Muscle of arm (tissue), 12 donors: ENCODE data around the gene PRDM4. TPM values are rescaled to one million over a fixed set of nuclear protein-coding genes. Genes with fewer than 3 reads are reported as not detected.
"Not testable (repeated sequence)": the region's sequence is repeated elsewhere in the genome, so short reads cannot be mapped to it uniquely, and the experiment has no call there.

Experiments
- DNase-seq: peaks from one replicate; pipeline ENCODE4 v3.0.0-alpha.2; 2013
- polyA plus RNA-seq, 12 donors: library from polyadenylated mRNA; unstranded; fragments of 120-200 nt; gene quantifications; one replicate each; pipeline ENCODE4 v1.2.1, GENCODE V29; 2013; ENCODE audit not compliant: insufficient read length in 12 of 12

The PRDM4 gene
- polyA plus RNA-seq, 12 donors, result 16.2 to 25.8 (median 19.2) TPM; not detected in 1

- no peak for DNase-seq
Measured at GRCh38 chr12:107776171-107776570, 15.2 kb upstream of the PRDM4 start.

GRCh38 chr12:107775093-107775721 is 14.3 kb upstream of the PRDM4 start:
- DNase-seq, result no peak

GRCh38 chr12:107774349-107775029 is 13.6 kb upstream of the PRDM4 start, which contains the start of gene ASCL4:
Gene ASCL4, plus strand, starts transcription at chr12:107774704. Its CDS starts 515 bp downstream, at chr12:107775219.
- DNase-seq, result no peak

- no peak for DNase-seq
Measured at GRCh38 chr12:107767466-107767865, 6.5 kb upstream of the PRDM4 start.

GRCh38 chr12:107765316-107765715 is 4.4 kb upstream of the PRDM4 start:
- DNase-seq, result no peak

- DNase-seq, result no peak
Measured at GRCh38 chr12:107764626-107765025, 3.7 kb upstream of the PRDM4 start.

GRCh38 chr12:107762874-107763273 is 1.9 kb upstream of the PRDM4 start:
- no peak for DNase-seq

GRCh38 chr12:107761502-107761904 is 566 bp upstream of the PRDM4 start:
- no peak for DNase-seq

- peak; percentile 8 for DNase-seq
Measured at GRCh38 chr12:107760207-107760808, 629 bp downstream of the PRDM4 start.

- DNase-seq, result no peak
Measured at GRCh38 chr12:107759410-107759809, 1.5 kb downstream of the PRDM4 start.

GRCh38 chr12:107749083-107749482 is 11.9 kb downstream of the PRDM4 start:
- no peak for DNase-seq

- DNase-seq, result no peak
Measured at GRCh38 chr12:107748472-107748871, 12.5 kb downstream of the PRDM4 start.

- no peak for DNase-seq
Measured at GRCh38 chr12:107736914-107737313, 24.0 kb downstream of the PRDM4 start.

GRCh38 chr12:107735763-107736162 is 25.2 kb downstream of the PRDM4 start:
- no peak for DNase-seq

GRCh38 chr12:107734139-107734538 is 26.8 kb downstream of the PRDM4 start:
- DNase-seq, result no peak

GRCh38 chr12:107732365-107732764 is 28.6 kb downstream of the PRDM4 start:
- DNase-seq, result no peak

- no peak for DNase-seq
Measured at GRCh38 chr12:107731366-107731765, 29.6 kb downstream of the PRDM4 start.

GRCh38 chr12:107730618-107731341 is 30.2 kb downstream of the PRDM4 start:
- no peak for DNase-seq

GRCh38 chr12:107727742-107728141 is 33.2 kb downstream of the PRDM4 start:
- DNase-seq, result not testable (repeated sequence)

GRCh38 chr12:107727327-107727726 is 33.6 kb downstream of the PRDM4 start:
- not testable (repeated sequence) for DNase-seq

GRCh38 chr12:107718606-107719005 is 42.3 kb downstream of the PRDM4 start:
- DNase-seq, result no peak

- DNase-seq, result no peak
Measured at GRCh38 chr12:107715780-107716179, 45.2 kb downstream of the PRDM4 start.
